Measurements from ENCODE around the gene GNB3. TPM values are rescaled to one million over a fixed set of nuclear protein-coding genes. Genes with fewer than 3 reads are reported as not detected.

Gene GNB3
- total RNA-seq, 1 experiment from 2014 or later = 8.7 TPM

DNA sequence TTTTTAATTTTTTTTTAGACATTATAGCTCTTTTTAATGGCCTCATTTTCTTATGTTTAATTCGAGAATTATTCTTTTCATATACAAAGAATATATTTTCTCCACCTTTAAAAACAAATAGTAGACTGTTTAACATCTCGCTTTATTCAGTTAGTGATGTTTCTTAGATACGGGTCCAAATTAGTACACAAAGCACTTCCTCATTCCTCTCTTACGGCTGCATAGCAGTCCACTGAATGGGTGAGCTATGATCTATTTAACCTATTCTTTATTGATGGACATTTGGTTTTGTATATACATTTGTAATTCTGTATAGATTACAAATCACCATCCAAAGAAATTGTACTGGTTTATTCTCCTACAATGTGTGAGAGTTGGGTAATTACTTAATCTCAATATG, 27.4 kb upstream of the GNB3 start (continued):
- TF ChIP-seq ZNF274 (IDR thresholded peaks at IDR 0.05; ENCODE audit: low read depth, low read length) = no peak

- no peaks in the 10 kb centered on the region for H4K20me1 ChIP-seq (ENCODE audit: insufficient read depth)
- no peaks in the 10 kb centered on the region for H3K36me3 ChIP-seq (ENCODE audit: control insufficient read depth in 1 of 2, insufficient read depth in 2 of 2, low read length in 2 of 2)
- ChIA-PET RAD21 (ENCODE audit: low non-redundant PET in 1 of 2, low total read pairs in 2 of 2, uncharacterized antibody in 2 of 2, unreplicated experiment in 2 of 2) (no interaction called here), POLR2A (no interaction called here), CTCF (no interaction called here)
- H3K27me3 ChIP-seq (ENCODE audit: insufficient read depth, low read length) = no peaks in the 10 kb centered on the region
- TF ChIP-seq TCF7L2 (IDR thresholded peaks at IDR 0.05; ENCODE audit: borderline replicate concordance, extremely low read depth, insufficient read depth, insufficient read length) = no peak
- TF ChIP-seq ZBTB33 (IDR thresholded peaks at IDR 0.05; ENCODE audit: extremely low read depth, insufficient replicate concordance, low read length) = no peak
- no peak for TF ChIP-seq EZH2 (IDR thresholded peaks at IDR 0.05)
- TF ChIP-seq SRF (IDR thresholded peaks at IDR 0.05; ENCODE audit: low read depth) = no peak
- no peak for TF ChIP-seq EGR1 (IDR thresholded peaks at IDR 0.05; ENCODE audit: low read depth)
- TF ChIP-seq RAD21 (IDR thresholded peaks at IDR 0.05; ENCODE audit: low read depth) = no peak
- TF ChIP-seq CEBPB (IDR thresholded peaks at IDR 0.05; ENCODE audit: low read depth) = no peak
- TF ChIP-seq MAX (IDR thresholded peaks at IDR 0.05) = no peak
- TF ChIP-seq ATF3 (IDR thresholded peaks at IDR 0.05) = no peak
- no peak for TF ChIP-seq POLR2A (IDR thresholded peaks at IDR 0.05; ENCODE audit: borderline replicate concordance, extremely low read depth, insufficient read depth, insufficient read length)
- TF ChIP-seq SP1 (IDR thresholded peaks at IDR 0.05; ENCODE audit: low read depth) = no peak
- TF ChIP-seq YY1 (IDR thresholded peaks at IDR 0.05; ENCODE audit: extremely low read depth, insufficient replicate concordance, low read depth, low read length) = no peak
- no peak for TF ChIP-seq CBX3 (IDR thresholded peaks at IDR 0.05; ENCODE audit: low read depth)
- TF ChIP-seq POLR2AphosphoS5 (IDR thresholded peaks at IDR 0.05; ENCODE audit: low read depth, low read length) = no peak
- no peak for TF ChIP-seq ELF1 (IDR thresholded peaks at IDR 0.05; ENCODE audit: borderline replicate concordance, low read depth)
- no peak for TF ChIP-seq CTCF (IDR thresholded peaks at IDR 0.05 in 2 of 3, conservative IDR thresholded peaks at IDR 0.05 in 1 of 3; ENCODE audit: borderline replicate concordance in 1 of 3, insufficient read depth in 1 of 3, low read depth in 2 of 3, low read length in 2 of 3)
- TF ChIP-seq JUND (IDR thresholded peaks at IDR 0.05) = no peak
- no peak for ATAC-seq
- DNase-seq (ENCODE audit: low read depth, low spot score) = no peak
- BruUV-seq (replicated peaks) = no TSS peak
- no peak overlapping the region for H2AFZ ChIP-seq (ENCODE audit: low read depth, low read length, poor library complexity, severe bottlenecking)
- no peaks in the 10 kb centered on the region for H3K9me2 ChIP-seq (ENCODE audit: insufficient read depth)
- H3K4me3 ChIP-seq (replicated peaks in 1 of 2; ENCODE audit: low read depth in 1 of 2, low read length in 2 of 2) = no peak overlapping the region
- no peaks in the 10 kb centered on the region for H3K9me3 ChIP-seq (ENCODE audit: control insufficient read depth in 1 of 2, insufficient read depth in 1 of 2, low read depth in 1 of 2, low read length in 2 of 2)
- intact Hi-C loops (cut with micrococcal nuclease) = no loop called here
- no peak overlapping the region for H3K4me2 ChIP-seq (ENCODE audit: low read length)
- H3K79me2 ChIP-seq (ENCODE audit: insufficient read depth, low read length) = no peaks in the 10 kb centered on the region
- peaks cover 7 to 10% of the 10 kb centered on the region in 2 experiments for H3K4me1 ChIP-seq (ENCODE audit: control insufficient read depth in 1 of 2, insufficient read depth in 2 of 2, low read length in 2 of 2)
- no peak overlapping the region for H3K27ac ChIP-seq (ENCODE audit: low read depth, low read length)
- H3K9ac ChIP-seq (ENCODE audit: low read length) = no peak overlapping the region
Observed at GRCh38 chr12:6816598-6816997, 24.1 kb upstream of the GNB3 start.

Data from HCT116 (cell line).